Heart right ventricle (tissue), 16 donors: Measurements from ENCODE around the gene KSR2. TPM values are rescaled to one million over a fixed set of nuclear protein-coding genes. Genes with fewer than 3 reads are reported as not detected.
A peak's percentile ranks its signal among the peaks of the same experiment; 100 is the strongest.

ENCODE experiments used
- ATAC-seq, 8 donors: fragments of 200-7000 bp; cut with Tn5 transposase; one replicate each; pipeline ENCODE4 v1.9.1; 2020; ENCODE audit warnings: mild to moderate bottlenecking in 8 of 8, moderate library complexity in 8 of 8, moderate number of reproducible peaks in 1 of 8
- DNase-seq, 2 donors: peaks; one replicate each; pipeline ENCODE4 v3.0.0-alpha.2; 2020
- H3K27ac ChIP-seq, 10 donors: fragments of 200-600 bp; sonication (generic) in 2 of 10; one replicate each; pipeline versions ENCODE4 v1.5.0 to v1.8.0; 2020 to 2022; ENCODE audit warnings: mild to moderate bottlenecking in 3 of 10
- H3K27me3 ChIP-seq, 7 donors: fragments of 200-600 bp; one replicate each; pipeline ENCODE4 v1.8.0; 2021 to 2022; ENCODE audit warnings: mild to moderate bottlenecking in 2 of 7
- H3K36me3 ChIP-seq, 9 donors: fragments of 200-600 bp; sonication (generic) in 1 of 9; one replicate each; pipeline versions ENCODE4 v1.5.0 to v1.8.0; 2020 to 2022; ENCODE audit warnings: mild to moderate bottlenecking in 2 of 9
- H3K4me1 ChIP-seq, 9 donors: fragments of 200-600 bp; sonication (generic) in 1 of 9; one replicate each; pipeline versions ENCODE4 v1.5.0 to v1.8.0; 2020 to 2022; ENCODE audit warnings: mild to moderate bottlenecking in 4 of 9
- H3K4me3 ChIP-seq, 10 donors: fragments of 200-600 bp; sonication (generic) in 2 of 10; one replicate each; pipeline versions ENCODE4 v1.5.0 to v1.8.0; 2020 to 2022; ENCODE audit warnings: mild to moderate bottlenecking in 7 of 10, moderate library complexity in 2 of 10
- H3K9me3 ChIP-seq, 11 donors: fragments of 200-600 bp in 10 of 11; sonication (generic) in 2 of 11; one replicate each; pipeline versions ENCODE4 v1.5.0 to v1.8.0; 2013 to 2022; ENCODE audit warnings: mild to moderate bottlenecking in 2 of 11, control low read depth in 1 of 11, moderate library complexity in 1 of 11
- WGBS, 2 donors: extraction: QIAGEN DNeasy Blood & Tissue Kit; methylation state at CpG; one replicate each; pipeline ENCODE4 v1.1.7; 2013; ENCODE audit warnings: inconsistent platforms in 1 of 2; 5-methylcytosine and 5-hydroxymethylcytosine counted together
- intact Hi-C, 10 donors: fragments of 100-400 bp; cut with DNase I; formaldehyde crosslinking; loops; one replicate each; pipeline versions ENCODE4 v1.11.1 to v1.14.2; 2022
- polyA plus RNA-seq, 2 donors: library from polyadenylated mRNA; stranded (reverse); fragments of 200-250 nt; gene quantifications; one replicate each; pipeline ENCODE4 v1.2.3, GENCODE V29; 2013
- total RNA-seq, 10 donors: library from RNA; stranded (reverse); fragmentation: NEBNext Ultra II Directional in 3 of 10; extraction: Animal tissue kit (Norgen Biotek cat#: 25700) in 3 of 10; gene quantifications; one replicate each; pipeline versions ENCODE4 v1.2.1 to v1.2.4, GENCODE V29; 2021 to 2023
- TF ChIP-seq, protein P1 (sequence below), 9 donors: fragments of 200-600 bp; sonication (generic) in 2 of 9; IDR thresholded peaks; one replicate each; pipeline versions ENCODE4 v1.5.0 to v1.8.0; 2021 to 2022; ENCODE audit warnings: antibody characterized with exemption in 9 of 9, mild to moderate bottlenecking in 5 of 9, moderate library complexity in 1 of 9
- donor health status: Arrhythmogenic right ventricular cardiomyopathy.
- donor health status: ischemic (EF 13 %, LVEDD 7.1; RV severe dilation, severe dysfunction).
- donor health status: healthy with polysubstance abuse.
- donor health status: DM: no; HTN: yes; CAD: no.
- donor health status: DM: no; HTN: no; CAD: no.
- donor health status: ischemic (EF 25% LVEDD 6.9; RV normal size, moderate dysfunction).
- donor health status: ischemic (EF 25% LVEDD 5.7; RV mildly dilated, moderate dysfunction).
- donor health status: healthy.
- donor health status: DM: yes; HTN: yes; CAD: no.
- donor health status: Ischemic cardiomyopathy.
- donor health status: ischemic (EF 35%, LVEDD 5.7; RV mildly dilated, moderate dysfunction).
- donor health status: nonischemic (EF 11% LVEDD 7.7; RV severe dilation, severe dysfunction).
- donor health status: DM: yes; HTN: yes; CAD: no.
- donor health status: PGD.
- donor health status: ischemic (EF 29% LVEDD 5.4; RV normal size, mild dysfunction).
- donor health status: nonischemic (EF 23%, LVEDD 6.1; RV moderate dilation, normal function).

KSR2 gene
- total and polyA plus RNA-seq, 12 donors, result 0.02 TPM; not detected in 9

GRCh38 chr12:117792471-117792870 is 176.3 kb downstream of the KSR2 start:
- Histone ChIP-seq H3K27me3 (peaks cover 0 to 10% (median 0%) of the 10 kb centered on the region in 7 donors), H3K9me3 (peaks cover 0 to 5% (median 0%) of the 10 kb centered on the region in 11 donors), H3K36me3 (no peaks in the 10 kb centered on the region), H3K27ac (no peak overlapping the region), H3K4me3 (no peak overlapping the region), H3K4me1 (no peaks in the 10 kb centered on the region)
- peak in 1 of 2 donors; percentile 12 for DNase-seq
- intact Hi-C loops, result no loop called here
- whole genome bisulfite sequencing, 2 donors, result 64 to 69% methylated on average over 4 of the region's 4 CpGs
- TF ChIP-seq, protein P1, sequence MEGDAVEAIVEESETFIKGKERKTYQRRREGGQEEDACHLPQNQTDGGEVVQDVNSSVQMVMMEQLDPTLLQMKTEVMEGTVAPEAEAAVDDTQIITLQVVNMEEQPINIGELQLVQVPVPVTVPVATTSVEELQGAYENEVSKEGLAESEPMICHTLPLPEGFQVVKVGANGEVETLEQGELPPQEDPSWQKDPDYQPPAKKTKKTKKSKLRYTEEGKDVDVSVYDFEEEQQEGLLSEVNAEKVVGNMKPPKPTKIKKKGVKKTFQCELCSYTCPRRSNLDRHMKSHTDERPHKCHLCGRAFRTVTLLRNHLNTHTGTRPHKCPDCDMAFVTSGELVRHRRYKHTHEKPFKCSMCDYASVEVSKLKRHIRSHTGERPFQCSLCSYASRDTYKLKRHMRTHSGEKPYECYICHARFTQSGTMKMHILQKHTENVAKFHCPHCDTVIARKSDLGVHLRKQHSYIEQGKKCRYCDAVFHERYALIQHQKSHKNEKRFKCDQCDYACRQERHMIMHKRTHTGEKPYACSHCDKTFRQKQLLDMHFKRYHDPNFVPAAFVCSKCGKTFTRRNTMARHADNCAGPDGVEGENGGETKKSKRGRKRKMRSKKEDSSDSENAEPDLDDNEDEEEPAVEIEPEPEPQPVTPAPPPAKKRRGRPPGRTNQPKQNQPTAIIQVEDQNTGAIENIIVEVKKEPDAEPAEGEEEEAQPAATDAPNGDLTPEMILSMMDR (IDR thresholded peaks at IDR 0.05), result no peak
- peak in 6 of 8 donors; percentile 51 to 94 (median 84) for ATAC-seq

DNA sequence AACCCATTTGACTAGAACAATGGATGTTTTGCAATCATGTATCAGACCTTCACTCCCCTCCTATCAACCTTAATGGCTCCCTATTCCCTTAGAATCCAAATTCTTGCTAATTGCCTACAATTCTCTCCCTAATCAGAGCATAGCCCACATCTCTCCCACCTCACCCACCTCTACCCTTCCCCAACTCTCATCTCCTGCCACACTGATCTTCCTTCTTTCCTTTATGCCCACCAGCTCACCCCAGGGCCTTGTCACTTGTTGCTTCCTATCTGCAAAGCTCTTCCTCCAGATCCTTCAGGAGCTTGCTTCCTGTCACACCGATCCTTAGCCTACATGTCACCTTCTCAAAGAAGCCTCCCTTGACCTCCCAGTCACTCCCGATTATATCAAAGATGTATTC is 177.8 kb downstream of the KSR2 start:
- 52 to 59% methylated on average over 2 of the region's 2 CpGs for WGBS, 2 donors
- ATAC-seq, result no peak
- no peaks in the 10 kb centered on the region for H3K9me3 ChIP-seq
- DNase-seq, result no peak
- intact Hi-C loops, result no loop called here
- no peak overlapping the region for H3K4me3 ChIP-seq
- H3K27ac ChIP-seq, result no peak overlapping the region
- no peaks in the 10 kb centered on the region for H3K36me3 ChIP-seq
- H3K4me1 ChIP-seq, result no peaks in the 10 kb centered on the region
- TF ChIP-seq, protein P1 (IDR thresholded peaks at IDR 0.05), result no peak
- peaks cover 0 to 10% (median 0%) of the 10 kb centered on the region in 7 donors for H3K27me3 ChIP-seq

DNA sequence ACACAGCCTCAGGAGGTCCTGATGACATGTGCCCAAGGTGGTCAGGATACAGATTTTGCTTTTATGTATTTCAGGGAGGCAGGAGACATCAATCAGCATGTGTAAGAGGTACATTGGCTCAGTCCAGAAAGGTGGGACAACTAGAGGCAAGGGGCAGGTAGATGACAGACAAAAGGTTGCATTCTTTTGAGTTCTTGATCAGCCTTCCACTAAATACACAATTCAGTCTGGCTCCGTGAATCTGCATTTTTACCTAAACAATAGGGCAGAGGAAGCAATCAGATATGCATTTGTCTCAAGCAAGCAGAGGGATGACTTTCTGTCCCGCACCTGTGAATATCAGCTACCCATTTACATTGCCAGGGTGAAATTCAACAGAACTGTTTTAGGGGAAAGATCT is 178.6 kb downstream of the KSR2 start:
- Histone ChIP-seq H3K4me3 (no peak overlapping the region), H3K4me1 (no peaks in the 10 kb centered on the region), H3K36me3 (no peaks in the 10 kb centered on the region), H3K27ac (no peak overlapping the region), H3K9me3 (no peaks in the 10 kb centered on the region), H3K27me3 (peaks cover 0 to 10% (median 0%) of the 10 kb centered on the region in 7 donors)
- ATAC-seq (no peak), DNase-seq (no peak)
- TF ChIP-seq, protein P1 (IDR thresholded peaks at IDR 0.05), result no peak
- WGBS, 2 donors, result 40 to 59% methylated on average over 2 of the region's 2 CpGs
- intact Hi-C loops, result no loop called here

DNA sequence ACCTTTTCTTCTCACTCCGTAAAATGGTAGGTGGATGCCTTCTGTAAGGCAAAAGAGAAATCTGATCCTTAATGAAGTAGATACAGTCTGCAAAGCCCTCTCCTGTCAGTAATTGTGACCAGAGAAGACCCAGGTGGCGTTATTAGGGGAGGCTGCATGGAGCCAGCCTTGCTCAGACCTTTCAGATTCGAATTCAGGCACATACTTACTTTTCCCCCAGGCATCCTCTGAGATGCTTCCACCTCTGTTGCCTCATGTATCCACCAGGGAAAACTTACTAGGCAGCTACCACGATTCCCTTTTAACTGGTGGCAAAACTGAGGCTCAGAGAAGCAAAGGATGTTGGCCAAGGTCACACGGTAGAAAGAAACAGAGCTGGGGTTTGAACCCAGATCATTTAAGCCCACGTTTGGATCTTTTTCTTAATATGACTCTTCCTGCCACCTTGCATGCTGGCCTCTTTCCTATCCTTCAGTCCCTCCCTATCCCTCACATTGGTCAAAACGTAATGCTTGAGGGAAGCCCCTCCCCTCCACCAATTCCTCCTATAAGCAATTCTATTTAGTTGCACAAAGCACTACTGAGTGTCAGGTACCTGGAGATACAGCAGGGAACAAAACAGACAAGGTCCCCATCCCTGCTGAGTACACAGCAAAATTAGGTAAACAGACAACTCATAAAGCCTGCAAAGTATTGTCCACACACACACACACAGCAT is 179.4 kb downstream of the KSR2 start:
- WGBS, 2 donors, result 42 to 47% methylated on average over 7 of the region's 7 CpGs
- ATAC-seq (no peak), DNase-seq (no peak)
- no peaks in the 10 kb centered on the region for H3K4me1 ChIP-seq
- TF ChIP-seq, protein P1 (IDR thresholded peaks at IDR 0.05), result no peak
- H3K9me3 ChIP-seq, result no peaks in the 10 kb centered on the region
- H3K27ac ChIP-seq, result no peak overlapping the region
- peaks cover 0 to 10% (median 0%) of the 10 kb centered on the region in 7 donors for H3K27me3 ChIP-seq
- intact Hi-C loops, result no loop called here
- no peaks in the 10 kb centered on the region for H3K36me3 ChIP-seq
- H3K4me3 ChIP-seq, result no peak overlapping the region
